ENCODE results near the gene VCY1B.

DNA sequence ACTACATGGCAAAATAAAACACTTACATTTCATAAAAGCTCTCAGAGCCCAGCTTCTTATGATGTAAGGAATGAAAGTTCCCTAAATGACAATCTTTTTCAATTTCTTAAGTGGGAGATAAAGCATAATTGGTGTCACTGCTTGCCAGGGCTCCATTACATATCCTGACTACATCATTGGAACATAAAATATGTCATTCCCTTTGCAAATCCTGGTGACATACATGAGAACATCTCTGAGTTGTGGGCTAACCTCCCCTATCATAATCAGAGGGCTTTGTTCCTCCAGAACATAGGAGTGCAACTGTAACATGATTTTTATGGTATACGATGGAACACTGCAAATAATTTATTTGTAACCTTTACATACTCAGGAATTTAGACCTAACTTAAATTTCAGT, 29.9 kb downstream of the VCY1B start:
- TF ChIP-seq, protein P1, sequence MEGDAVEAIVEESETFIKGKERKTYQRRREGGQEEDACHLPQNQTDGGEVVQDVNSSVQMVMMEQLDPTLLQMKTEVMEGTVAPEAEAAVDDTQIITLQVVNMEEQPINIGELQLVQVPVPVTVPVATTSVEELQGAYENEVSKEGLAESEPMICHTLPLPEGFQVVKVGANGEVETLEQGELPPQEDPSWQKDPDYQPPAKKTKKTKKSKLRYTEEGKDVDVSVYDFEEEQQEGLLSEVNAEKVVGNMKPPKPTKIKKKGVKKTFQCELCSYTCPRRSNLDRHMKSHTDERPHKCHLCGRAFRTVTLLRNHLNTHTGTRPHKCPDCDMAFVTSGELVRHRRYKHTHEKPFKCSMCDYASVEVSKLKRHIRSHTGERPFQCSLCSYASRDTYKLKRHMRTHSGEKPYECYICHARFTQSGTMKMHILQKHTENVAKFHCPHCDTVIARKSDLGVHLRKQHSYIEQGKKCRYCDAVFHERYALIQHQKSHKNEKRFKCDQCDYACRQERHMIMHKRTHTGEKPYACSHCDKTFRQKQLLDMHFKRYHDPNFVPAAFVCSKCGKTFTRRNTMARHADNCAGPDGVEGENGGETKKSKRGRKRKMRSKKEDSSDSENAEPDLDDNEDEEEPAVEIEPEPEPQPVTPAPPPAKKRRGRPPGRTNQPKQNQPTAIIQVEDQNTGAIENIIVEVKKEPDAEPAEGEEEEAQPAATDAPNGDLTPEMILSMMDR (IDR thresholded peaks at IDR 0.05) = no peak
- TF ChIP-seq POLR2A (IDR thresholded peaks at IDR 0.05) = no peak
